ENCODE data around the gene CPSF3. TPM values are rescaled to one million over a fixed set of nuclear protein-coding genes. Genes with fewer than 3 reads are reported as not detected.

The CPSF3 gene
- total RNA-seq, 1 donor from 2014 or later = 19.4 TPM

DNA sequence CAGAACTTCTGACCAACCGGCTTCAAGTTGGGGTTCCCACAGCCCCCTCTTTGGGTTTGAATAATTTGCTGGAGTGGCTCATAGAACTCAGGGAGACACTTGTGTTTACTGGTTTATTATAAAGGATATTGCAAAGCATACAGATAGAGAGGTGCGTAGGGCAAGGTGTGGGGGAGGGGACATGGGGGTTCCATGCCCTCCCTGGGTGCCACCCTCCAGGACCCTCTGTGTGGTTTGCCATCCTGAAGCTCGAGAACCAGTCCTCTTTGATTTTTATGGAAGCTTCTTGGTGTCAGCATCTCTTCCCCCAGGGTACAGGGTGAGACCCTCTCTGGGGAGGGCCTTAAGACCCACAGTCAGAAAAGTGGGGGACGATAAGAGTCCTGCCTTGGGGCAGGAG lies 38.9 kb upstream of the CPSF3 start:
- Histone ChIP-seq H3K27ac (peak overlapping the region; percentile 14), H3K4me3 (no peak overlapping the region), H3K4me1 (peaks cover 29% of the 10 kb centered on the region), H3K27me3 (no peaks in the 10 kb centered on the region), H3K36me3 (no peaks in the 10 kb centered on the region), H3K9me3 (no peaks in the 10 kb centered on the region)
- TF ChIP-seq, protein P1, sequence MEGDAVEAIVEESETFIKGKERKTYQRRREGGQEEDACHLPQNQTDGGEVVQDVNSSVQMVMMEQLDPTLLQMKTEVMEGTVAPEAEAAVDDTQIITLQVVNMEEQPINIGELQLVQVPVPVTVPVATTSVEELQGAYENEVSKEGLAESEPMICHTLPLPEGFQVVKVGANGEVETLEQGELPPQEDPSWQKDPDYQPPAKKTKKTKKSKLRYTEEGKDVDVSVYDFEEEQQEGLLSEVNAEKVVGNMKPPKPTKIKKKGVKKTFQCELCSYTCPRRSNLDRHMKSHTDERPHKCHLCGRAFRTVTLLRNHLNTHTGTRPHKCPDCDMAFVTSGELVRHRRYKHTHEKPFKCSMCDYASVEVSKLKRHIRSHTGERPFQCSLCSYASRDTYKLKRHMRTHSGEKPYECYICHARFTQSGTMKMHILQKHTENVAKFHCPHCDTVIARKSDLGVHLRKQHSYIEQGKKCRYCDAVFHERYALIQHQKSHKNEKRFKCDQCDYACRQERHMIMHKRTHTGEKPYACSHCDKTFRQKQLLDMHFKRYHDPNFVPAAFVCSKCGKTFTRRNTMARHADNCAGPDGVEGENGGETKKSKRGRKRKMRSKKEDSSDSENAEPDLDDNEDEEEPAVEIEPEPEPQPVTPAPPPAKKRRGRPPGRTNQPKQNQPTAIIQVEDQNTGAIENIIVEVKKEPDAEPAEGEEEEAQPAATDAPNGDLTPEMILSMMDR (IDR thresholded peaks at IDR 0.05) = no peak
- no peak for TF ChIP-seq POLR2AphosphoS5 (IDR thresholded peaks at IDR 0.05; ENCODE audit: insufficient read depth in 1 of 2, low read depth in 1 of 2)
- TF ChIP-seq POLR2A (IDR thresholded peaks at IDR 0.05) = no peak
- intact Hi-C loops (cut with DNase I) = no loop called here
- no peak for DNase-seq (ENCODE audit: extremely low spot score in 2 of 2)

DNA sequence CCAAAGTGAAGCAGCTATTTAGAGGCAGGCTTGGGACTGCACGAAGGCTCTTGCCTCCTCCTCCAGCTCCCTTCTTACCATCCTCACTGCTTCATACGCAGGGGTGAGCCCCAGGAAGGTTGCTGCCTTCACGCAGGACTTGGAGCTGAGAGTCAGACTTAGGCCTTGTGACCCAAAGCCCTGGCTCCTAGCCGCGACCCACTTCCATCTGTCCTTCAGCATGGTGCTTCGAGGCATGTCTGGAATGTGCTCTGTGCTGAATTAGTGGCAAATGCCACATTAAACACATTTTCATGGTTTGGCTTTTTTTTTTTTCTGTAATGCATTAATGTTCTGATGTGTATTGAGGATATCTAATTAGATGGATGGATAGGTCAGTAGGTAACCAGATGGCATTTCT lies 37.6 kb upstream of the CPSF3 start:
- intact Hi-C loops (cut with DNase I) = loop anchor here (5.0 kb wide), 1 partner anchor 1261 kb away; no protein-coding TSS in a partner anchor
- Histone ChIP-seq H3K9me3 (no peaks in the 10 kb centered on the region), H3K4me3 (no peak overlapping the region), H3K4me1 (peaks cover 21% of the 10 kb centered on the region), H3K27ac (peak overlapping the region; percentile 71), H3K36me3 (peaks cover 0 to 11% of the 10 kb centered on the region in 2 donors), H3K27me3 (no peaks in the 10 kb centered on the region)
- no peak for DNase-seq (ENCODE audit: extremely low spot score in 2 of 2)
- no peak for TF ChIP-seq POLR2A (IDR thresholded peaks at IDR 0.05)

DNA sequence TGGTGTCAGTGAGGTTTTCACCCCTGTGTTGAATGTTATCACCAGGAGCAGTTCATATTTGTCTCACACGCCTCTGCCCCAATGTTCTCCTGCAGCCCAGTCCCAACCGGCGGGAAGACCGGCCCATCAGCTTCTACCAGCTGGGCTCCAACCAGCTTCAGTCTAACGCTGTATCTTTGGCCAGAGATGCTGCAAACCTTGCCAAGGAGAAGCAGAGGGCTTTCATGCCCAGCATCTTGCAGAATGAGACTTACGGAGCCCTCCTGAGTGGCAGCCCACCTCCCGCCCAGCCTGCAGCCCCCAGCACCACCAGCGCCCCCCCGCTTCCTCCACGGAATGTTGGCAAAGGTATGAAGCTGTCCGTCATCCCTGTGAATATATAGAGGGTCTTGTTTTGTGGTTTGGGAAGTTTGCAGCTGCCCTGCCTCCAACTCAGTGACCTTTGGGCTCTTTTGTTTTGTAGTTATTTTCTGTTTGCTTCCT lies 35.2 kb upstream of the CPSF3 start:
- DNase-seq (ENCODE audit: extremely low spot score in 2 of 2) = no peak
- H3K9me3 ChIP-seq = no peaks in the 10 kb centered on the region
- no peaks in the 10 kb centered on the region for H3K27me3 ChIP-seq
- intact Hi-C loops (cut with DNase I) = loop anchor here (5.0 kb wide), 1 partner anchor 1259 kb away; no protein-coding TSS in a partner anchor
- TF ChIP-seq POLR2A (IDR thresholded peaks at IDR 0.05) (no peak), POLR2AphosphoS5 (IDR thresholded peaks at IDR 0.05; ENCODE audit: insufficient read depth in 1 of 2, low read depth in 1 of 2) (no peak)
- TF ChIP-seq, protein P1 (IDR thresholded peaks at IDR 0.05) = no peak
- peaks cover 0 to 15% of the 10 kb centered on the region in 2 donors for H3K36me3 ChIP-seq
- H3K4me1 ChIP-seq = peaks cover 28% of the 10 kb centered on the region
- peak overlapping the region; percentile 71 for H3K27ac ChIP-seq
- H3K4me3 ChIP-seq = no peak overlapping the region

DNA sequence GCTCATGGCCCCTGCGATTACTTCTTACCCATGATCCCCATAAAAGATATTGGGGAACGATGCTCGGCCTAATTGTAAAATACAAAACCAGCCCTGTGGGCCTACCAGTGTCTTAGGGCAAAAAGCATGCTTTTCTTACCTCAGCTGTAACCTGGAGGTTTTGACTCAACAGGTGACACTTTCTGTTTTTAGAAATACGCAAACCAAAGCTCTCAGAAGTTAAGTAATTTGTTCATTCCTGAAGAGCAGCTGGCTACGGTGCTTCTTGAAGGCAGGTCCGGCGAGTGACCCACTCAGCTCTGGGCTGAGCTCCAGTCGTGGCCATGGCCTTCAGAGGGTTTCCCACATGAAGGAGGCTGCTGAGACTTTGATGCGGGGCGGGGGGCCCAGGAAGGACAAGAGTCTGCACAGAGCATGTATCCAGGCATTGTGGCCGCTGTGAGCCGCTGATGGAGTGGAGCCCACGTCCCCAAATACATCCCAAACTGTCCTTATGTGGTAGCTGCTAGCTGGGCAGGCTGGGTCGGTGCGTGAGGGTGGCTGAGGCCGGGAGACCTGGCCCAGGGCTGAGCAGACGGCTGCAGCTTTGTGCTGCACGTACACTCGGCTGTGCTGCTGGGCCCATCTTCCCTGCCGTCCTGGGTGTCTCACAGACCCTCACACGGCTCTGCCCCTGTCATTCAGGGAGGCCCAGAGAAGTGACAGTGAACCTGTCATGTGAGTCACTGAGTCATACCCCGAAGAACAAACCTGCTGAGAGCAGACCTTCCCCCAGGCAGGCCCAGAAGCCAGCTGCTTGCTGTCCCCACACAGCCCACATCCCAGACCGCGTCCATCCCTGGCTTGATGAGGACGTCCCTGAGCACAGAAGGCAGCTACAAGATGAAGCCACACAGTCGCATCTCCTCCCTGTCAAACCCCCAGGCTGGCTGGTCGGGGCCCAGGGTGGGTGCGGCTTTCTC lies 34.2 kb upstream of the CPSF3 start:
- Histone ChIP-seq H3K4me1 (peaks cover 36% of the 10 kb centered on the region), H3K36me3 (peaks cover 0 to 15% of the 10 kb centered on the region in 2 donors), H3K27ac (peak overlapping the region; percentile 88), H3K4me3 (no peak overlapping the region), H3K27me3 (no peaks in the 10 kb centered on the region), H3K9me3 (no peaks in the 10 kb centered on the region)
- intact Hi-C loops (cut with DNase I) = loop anchor here (5.0 kb wide), 1 partner anchor 1258 kb away; no protein-coding TSS in a partner anchor
- no peak for TF ChIP-seq POLR2AphosphoS5 (IDR thresholded peaks at IDR 0.05; ENCODE audit: insufficient read depth in 1 of 2, low read depth in 1 of 2)
- no peak for TF ChIP-seq POLR2A (IDR thresholded peaks at IDR 0.05)
- TF ChIP-seq, protein P1 (IDR thresholded peaks at IDR 0.05) = no peak
- DNase-seq (ENCODE audit: extremely low spot score in 2 of 2) = no peak

DNA sequence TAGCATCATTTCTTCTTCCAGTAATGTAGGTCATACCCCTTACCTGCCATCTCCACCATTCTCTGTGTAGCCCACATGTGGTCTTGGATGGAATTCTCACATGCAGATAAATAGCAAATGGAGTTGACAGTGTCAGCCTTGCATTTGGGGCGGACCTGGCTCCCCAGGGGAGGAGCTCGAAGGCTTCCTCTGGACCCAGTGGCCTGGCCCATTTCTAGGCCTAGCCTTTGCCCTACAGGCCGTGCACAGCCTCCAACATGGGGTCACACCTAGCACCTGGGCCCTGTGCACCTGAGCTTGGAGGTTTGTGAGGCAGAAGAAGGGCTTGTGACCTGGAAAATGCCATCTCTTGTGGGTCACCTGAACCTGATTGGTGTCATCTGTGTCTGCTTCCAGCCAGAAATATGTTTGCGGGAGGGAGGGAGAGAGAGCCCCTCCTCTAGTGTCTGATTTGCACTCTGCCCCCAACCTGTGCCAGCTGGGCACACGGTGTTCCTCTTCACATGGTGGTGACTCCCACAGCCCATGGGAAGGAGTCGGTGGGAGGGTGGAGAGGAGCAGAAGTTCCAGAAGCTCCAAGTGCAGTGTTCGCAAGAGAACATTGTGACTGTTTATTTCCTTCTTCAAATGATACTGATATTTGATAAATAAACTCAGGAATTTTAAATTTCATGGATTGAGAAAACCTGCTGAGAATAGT lies 33.2 kb upstream of the CPSF3 start:
- no peaks in the 10 kb centered on the region for H3K9me3 ChIP-seq
- no peak for DNase-seq (ENCODE audit: extremely low spot score in 2 of 2)
- H3K27me3 ChIP-seq = no peaks in the 10 kb centered on the region
- no peak overlapping the region for H3K4me3 ChIP-seq
- H3K4me1 ChIP-seq = peaks cover 36% of the 10 kb centered on the region
- no peak for TF ChIP-seq POLR2AphosphoS5 (IDR thresholded peaks at IDR 0.05; ENCODE audit: insufficient read depth in 1 of 2, low read depth in 1 of 2)
- TF ChIP-seq, protein P1 (IDR thresholded peaks at IDR 0.05) = no peak
- no peak for TF ChIP-seq POLR2A (IDR thresholded peaks at IDR 0.05)
- H3K27ac ChIP-seq = peak overlapping the region; percentile 88
- intact Hi-C loops (cut with DNase I) = no loop called here
- H3K36me3 ChIP-seq = peaks cover 0 to 15% of the 10 kb centered on the region in 2 donors

Data from vagina (tissue), 2 donors.